Right lobe of liver (tissue), 6 donors: ENCODE results near the gene RAB31. TPM values are rescaled to one million over a fixed set of nuclear protein-coding genes. Genes with fewer than 3 reads are reported as not detected.

Experiments used
- ATAC-seq, 4 donors: fragments of 200-7000 bp; cut with Tn5 transposase; one replicate each; pipeline ENCODE4 v1.9.1; 2020; ENCODE audit warnings: mild to moderate bottlenecking in 4 of 4, moderate library complexity in 4 of 4
- DNase-seq, 3 donors: peaks; one replicate each; pipeline ENCODE4 v3.0.0-alpha.2; 2020
- H3K27ac ChIP-seq, 3 donors: fragments of 200-600 bp; one replicate each; pipeline ENCODE4 v1.8.0; 2022
- H3K27me3 ChIP-seq, 2 donors: fragments of 200-600 bp; one replicate each; pipeline ENCODE4 v1.8.0; 2022
- H3K36me3 ChIP-seq, 4 donors: fragments of 200-600 bp; sonication (generic) in 1 of 4; one replicate each; pipeline versions ENCODE4 v1.5.1 to v1.8.0; 2017 to 2022; ENCODE audit warnings: control low read depth in 1 of 4
- H3K4me1 ChIP-seq, 4 donors: fragments of 200-600 bp; sonication (generic) in 1 of 4; one replicate each; pipeline versions ENCODE4 v1.5.1 to v1.8.0; 2017 to 2022; ENCODE audit warnings: control low read depth in 1 of 4
- H3K4me3 ChIP-seq, 3 donors: fragments of 200-600 bp; one replicate each; pipeline ENCODE4 v1.8.0; 2022
- H3K9me3 ChIP-seq, 4 donors: fragments of 200-600 bp; sonication (generic) in 1 of 4; one replicate each; pipeline versions ENCODE4 v1.5.1 to v1.8.0; 2017 to 2022; ENCODE audit warnings: control low read depth in 1 of 4
- POLR2A ChIP-seq: fragments of 450-650 bp; IDR thresholded peaks from one replicate; pipeline ENCODE4 v1.6.1; 2017; ENCODE audit warnings: antibody characterized with exemption, mild to moderate bottlenecking
- WGBS: methylation state at CpG from one replicate; pipeline ENCODE4 v1.1.6; 2018; ENCODE audit warnings: low coverage, low lambda C conversion rate; ENCODE audit not compliant: insufficient coverage; ENCODE audit errors: missing lambda C conversion rate; 5-methylcytosine and 5-hydroxymethylcytosine counted together
- intact Hi-C, 2 donors: fragments of 100-400 bp; cut with DNase I; formaldehyde crosslinking; loops; one replicate each; pipeline versions ENCODE4 v1.11.2 to v1.14.1; 2022
- total RNA-seq, 6 experiments: library from RNA; depleted of rRNA in 2 of 6; stranded (reverse); fragments of >200 nt in 2 of 6; fragmentation: NEBNext Ultra II Directional in 3 of 6; extraction: Animal tissue kit (Norgen Biotek cat#: 25700) in 3 of 6; gene quantifications; one replicate each; pipeline versions ENCODE4 v1.1.0 to v1.2.4, GENCODE V29; 2016 to 2023
- TF ChIP-seq, protein P1 (sequence below), 4 donors: fragments of 200-600 bp in 3 of 4; fragments of 450-650 bp in 1 of 4; IDR thresholded peaks; one replicate each; pipeline versions ENCODE4 v1.5.1 to v1.8.0; 2016 to 2022; ENCODE audit warnings: antibody characterized with exemption in 4 of 4, mild to moderate bottlenecking in 2 of 4
- donor health status: DM: no; HTN: yes; CAD: no.
- donor health status: DM: no; HTN: no; CAD: no.
- donor health status: DM: no; HTN: no; CAD: no.
- donor health status: DM: no; HTN: yes; CAD: no.
- donor health status: DM: no; HTN: yes; CAD: no.

RAB31 gene
- total RNA-seq, 6 experiments from 2014 or later = 3.0 to 14.3 (median 5.4) TPM

GRCh38 chr18:9849407-9850283 lies 141.5 kb downstream of the RAB31 start:
- DNase-seq = peak in 2 of 3 donors; percentile 56 to 69
- H3K36me3 ChIP-seq = no peaks in the 10 kb centered on the region
- H3K9me3 ChIP-seq = no peaks in the 10 kb centered on the region
- no peaks in the 10 kb centered on the region for H3K27me3 ChIP-seq
- whole genome bisulfite sequencing = 44% methylated on average over 18 of the region's 18 CpGs
- ATAC-seq = peak; percentile 63 to 82 (median 80)
- H3K4me3 ChIP-seq = no peak overlapping the region
- no peaks in the 10 kb centered on the region for H3K4me1 ChIP-seq
- intact Hi-C loops = no loop called here
- no peak overlapping the region for H3K27ac ChIP-seq
- TF ChIP-seq, protein P1, sequence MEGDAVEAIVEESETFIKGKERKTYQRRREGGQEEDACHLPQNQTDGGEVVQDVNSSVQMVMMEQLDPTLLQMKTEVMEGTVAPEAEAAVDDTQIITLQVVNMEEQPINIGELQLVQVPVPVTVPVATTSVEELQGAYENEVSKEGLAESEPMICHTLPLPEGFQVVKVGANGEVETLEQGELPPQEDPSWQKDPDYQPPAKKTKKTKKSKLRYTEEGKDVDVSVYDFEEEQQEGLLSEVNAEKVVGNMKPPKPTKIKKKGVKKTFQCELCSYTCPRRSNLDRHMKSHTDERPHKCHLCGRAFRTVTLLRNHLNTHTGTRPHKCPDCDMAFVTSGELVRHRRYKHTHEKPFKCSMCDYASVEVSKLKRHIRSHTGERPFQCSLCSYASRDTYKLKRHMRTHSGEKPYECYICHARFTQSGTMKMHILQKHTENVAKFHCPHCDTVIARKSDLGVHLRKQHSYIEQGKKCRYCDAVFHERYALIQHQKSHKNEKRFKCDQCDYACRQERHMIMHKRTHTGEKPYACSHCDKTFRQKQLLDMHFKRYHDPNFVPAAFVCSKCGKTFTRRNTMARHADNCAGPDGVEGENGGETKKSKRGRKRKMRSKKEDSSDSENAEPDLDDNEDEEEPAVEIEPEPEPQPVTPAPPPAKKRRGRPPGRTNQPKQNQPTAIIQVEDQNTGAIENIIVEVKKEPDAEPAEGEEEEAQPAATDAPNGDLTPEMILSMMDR (IDR thresholded peaks at IDR 0.05) = no peak
- peak; percentile 25 for TF ChIP-seq POLR2A

- intact Hi-C loops = no loop called here
- no peak for DNase-seq
- Histone ChIP-seq H3K27me3 (no peaks in the 10 kb centered on the region), H3K27ac (no peak overlapping the region), H3K4me1 (no peaks in the 10 kb centered on the region), H3K36me3 (no peaks in the 10 kb centered on the region), H3K9me3 (no peaks in the 10 kb centered on the region), H3K4me3 (no peak overlapping the region)
- WGBS = 61% methylated on average over 3 of the region's 3 CpGs
- TF ChIP-seq POLR2A = no peak
- TF ChIP-seq, protein P1 (IDR thresholded peaks at IDR 0.05) = no peak
- no peak for ATAC-seq
Measured at GRCh38 chr18:9850309-9850708, 142.2 kb downstream of the RAB31 start.

DNA sequence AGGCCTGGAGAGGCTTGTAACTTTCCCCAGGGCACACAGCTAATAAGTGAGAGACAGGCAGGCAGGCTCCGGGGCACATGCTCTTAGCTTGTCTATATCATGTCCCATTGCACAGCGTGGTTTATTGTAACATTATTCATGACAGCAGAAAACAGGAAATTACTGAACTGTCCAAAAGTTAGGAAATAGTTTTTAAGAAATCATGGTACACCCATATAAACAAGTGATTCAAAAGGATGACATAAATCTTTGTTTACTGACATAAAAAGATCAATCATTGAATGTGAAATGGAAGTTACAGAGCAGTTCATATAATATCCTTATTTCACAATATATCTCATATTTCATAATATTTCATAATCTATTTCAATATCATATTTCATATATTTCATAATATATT lies 143.4 kb downstream of the RAB31 start:
- Histone ChIP-seq H3K36me3 (no peaks in the 10 kb centered on the region), H3K27ac (no peak overlapping the region), H3K27me3 (no peaks in the 10 kb centered on the region), H3K9me3 (no peaks in the 10 kb centered on the region), H3K4me1 (no peaks in the 10 kb centered on the region), H3K4me3 (no peak overlapping the region)
- TF ChIP-seq, protein P1 (IDR thresholded peaks at IDR 0.05) = no peak
- TF ChIP-seq POLR2A = no peak
- intact Hi-C loops = no loop called here
- 48% methylated on average over 2 of the region's 2 CpGs for WGBS
- DNase-seq (peak in 1 of 3 donors; percentile 30), ATAC-seq (peak; percentile 45 to 54 (median 46))

GRCh38 chr18:9852266-9853081 lies 144.4 kb downstream of the RAB31 start:
- 80% methylated on average over 5 of the region's 5 CpGs for WGBS
- no peaks in the 10 kb centered on the region for H3K4me1 ChIP-seq
- H3K27ac ChIP-seq = no peak overlapping the region
- no peaks in the 10 kb centered on the region for H3K36me3 ChIP-seq
- no peak for TF ChIP-seq POLR2A
- TF ChIP-seq, protein P1 (IDR thresholded peaks at IDR 0.05) = no peak
- ATAC-seq = no peak
- no peaks in the 10 kb centered on the region for H3K9me3 ChIP-seq
- intact Hi-C loops = no loop called here
- DNase-seq = no peak
- no peaks in the 10 kb centered on the region for H3K27me3 ChIP-seq
- no peak overlapping the region for H3K4me3 ChIP-seq
